Gastrocnemius medialis (tissue), 4 donors: ENCODE data around the gene S100A7A.

Experiments
- POLR2A ChIP-seq, 2 donors: fragments of 450-650 bp; IDR thresholded peaks; one replicate each; pipeline ENCODE4 v1.6.1; 2017; ENCODE audit warnings: antibody characterized with exemption in 2 of 2, mild to moderate bottlenecking in 2 of 2, moderate library complexity in 2 of 2
- TF ChIP-seq, protein P1 (sequence below), 5 experiments: fragments of 450-650 bp in 3 of 5; fragments of 200-600 bp in 2 of 5; sonication (generic) in 2 of 5; IDR thresholded peaks in 4 of 5; conservative IDR thresholded peaks in 1 of 5; 1 replicate in 4 of 5; 2 replicates in 1 of 5; pipeline ENCODE4 v1.5.1; 2016 to 2019; ENCODE audit warnings: antibody characterized with exemption in 5 of 5, mild to moderate bottlenecking in 3 of 5, moderate library complexity in 3 of 5

DNA sequence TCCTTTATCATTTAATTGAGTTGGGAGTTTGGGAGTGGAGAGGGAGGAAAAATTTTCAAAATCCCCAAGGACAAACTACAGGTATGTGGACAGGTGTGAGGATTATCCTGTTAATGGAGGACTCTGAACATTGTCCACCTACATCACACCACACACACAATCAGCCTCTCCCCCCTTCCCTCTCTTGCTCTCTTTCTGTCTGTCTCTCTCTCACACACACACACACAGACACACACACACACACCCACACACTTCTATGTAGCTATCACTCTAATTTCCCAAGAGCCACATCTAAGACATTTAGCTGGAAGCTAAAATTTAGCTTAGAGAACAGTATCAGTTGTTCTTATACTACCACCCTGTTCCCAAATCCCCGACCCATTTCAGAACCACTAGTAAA, 26.9 kb upstream of the S100A7A start:
- TF ChIP-seq, protein P1, sequence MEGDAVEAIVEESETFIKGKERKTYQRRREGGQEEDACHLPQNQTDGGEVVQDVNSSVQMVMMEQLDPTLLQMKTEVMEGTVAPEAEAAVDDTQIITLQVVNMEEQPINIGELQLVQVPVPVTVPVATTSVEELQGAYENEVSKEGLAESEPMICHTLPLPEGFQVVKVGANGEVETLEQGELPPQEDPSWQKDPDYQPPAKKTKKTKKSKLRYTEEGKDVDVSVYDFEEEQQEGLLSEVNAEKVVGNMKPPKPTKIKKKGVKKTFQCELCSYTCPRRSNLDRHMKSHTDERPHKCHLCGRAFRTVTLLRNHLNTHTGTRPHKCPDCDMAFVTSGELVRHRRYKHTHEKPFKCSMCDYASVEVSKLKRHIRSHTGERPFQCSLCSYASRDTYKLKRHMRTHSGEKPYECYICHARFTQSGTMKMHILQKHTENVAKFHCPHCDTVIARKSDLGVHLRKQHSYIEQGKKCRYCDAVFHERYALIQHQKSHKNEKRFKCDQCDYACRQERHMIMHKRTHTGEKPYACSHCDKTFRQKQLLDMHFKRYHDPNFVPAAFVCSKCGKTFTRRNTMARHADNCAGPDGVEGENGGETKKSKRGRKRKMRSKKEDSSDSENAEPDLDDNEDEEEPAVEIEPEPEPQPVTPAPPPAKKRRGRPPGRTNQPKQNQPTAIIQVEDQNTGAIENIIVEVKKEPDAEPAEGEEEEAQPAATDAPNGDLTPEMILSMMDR (IDR thresholded peaks at IDR 0.05 in 4 of 5, conservative IDR thresholded peaks at IDR 0.05 in 1 of 5) = no peak
- TF ChIP-seq POLR2A (IDR thresholded peaks at IDR 0.05) = no peak
